Measurements from ENCODE around the gene HS3ST6.

GRCh38 chr16:1906846-1907165 is 11.4 kb downstream of the HS3ST6 start:
- TF ChIP-seq, protein P1, sequence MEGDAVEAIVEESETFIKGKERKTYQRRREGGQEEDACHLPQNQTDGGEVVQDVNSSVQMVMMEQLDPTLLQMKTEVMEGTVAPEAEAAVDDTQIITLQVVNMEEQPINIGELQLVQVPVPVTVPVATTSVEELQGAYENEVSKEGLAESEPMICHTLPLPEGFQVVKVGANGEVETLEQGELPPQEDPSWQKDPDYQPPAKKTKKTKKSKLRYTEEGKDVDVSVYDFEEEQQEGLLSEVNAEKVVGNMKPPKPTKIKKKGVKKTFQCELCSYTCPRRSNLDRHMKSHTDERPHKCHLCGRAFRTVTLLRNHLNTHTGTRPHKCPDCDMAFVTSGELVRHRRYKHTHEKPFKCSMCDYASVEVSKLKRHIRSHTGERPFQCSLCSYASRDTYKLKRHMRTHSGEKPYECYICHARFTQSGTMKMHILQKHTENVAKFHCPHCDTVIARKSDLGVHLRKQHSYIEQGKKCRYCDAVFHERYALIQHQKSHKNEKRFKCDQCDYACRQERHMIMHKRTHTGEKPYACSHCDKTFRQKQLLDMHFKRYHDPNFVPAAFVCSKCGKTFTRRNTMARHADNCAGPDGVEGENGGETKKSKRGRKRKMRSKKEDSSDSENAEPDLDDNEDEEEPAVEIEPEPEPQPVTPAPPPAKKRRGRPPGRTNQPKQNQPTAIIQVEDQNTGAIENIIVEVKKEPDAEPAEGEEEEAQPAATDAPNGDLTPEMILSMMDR (IDR thresholded peaks at IDR 0.05), result no peak
- TF ChIP-seq POLR2A (IDR thresholded peaks at IDR 0.05), result no peak

All from vagina (tissue), 2 donors.